ENCODE results near the gene FAM124A. TPM values are rescaled to one million over a fixed set of nuclear protein-coding genes. Genes with fewer than 3 reads are reported as not detected.
A peak's percentile ranks its signal among the peaks of the same experiment; 100 is the strongest.
"Not testable (repeated sequence)": the region's sequence is repeated elsewhere in the genome, so short reads cannot be mapped to it uniquely, and the experiment has no call there.

Gene FAM124A
- total RNA-seq, 1 donor from 2014 or later: 1.5 TPM

GRCh38 chr13:51282322-51282721, 60.1 kb downstream of the FAM124A start:
- Mint-ChIP-seq H3K4me1 (ENCODE audit: low read depth) (peaks cover 3% of the 10 kb centered on the region), H3K27ac (no peak overlapping the region), H3K27me3 (peaks cover 2% of the 10 kb centered on the region), H3K4me3 (ENCODE audit: low read depth) (no peak overlapping the region), H3K9me3 (ENCODE audit: low read depth) (no peaks in the 10 kb centered on the region), H3K36me3 (ENCODE audit: insufficient read depth) (no peaks in the 10 kb centered on the region)
- TF ChIP-seq CTCF (IDR thresholded peaks at IDR 0.05; ENCODE audit: unreplicated experiment): no peak
- no peak for DNase-seq (ENCODE audit: low spot score, unreplicated experiment)

GRCh38 chr13:51282923-51283322, 60.7 kb downstream of the FAM124A start:
- not testable (repeated sequence) for H3K36me3 Mint-ChIP-seq (ENCODE audit: insufficient read depth); H3K27ac Mint-ChIP-seq; H3K4me1 Mint-ChIP-seq (ENCODE audit: low read depth); H3K9me3 Mint-ChIP-seq (ENCODE audit: low read depth); H3K4me3 Mint-ChIP-seq (ENCODE audit: low read depth); H3K27me3 Mint-ChIP-seq; DNase-seq (ENCODE audit: low spot score, unreplicated experiment)

GRCh38 chr13:51283371-51283770, 61.2 kb downstream of the FAM124A start:
- H3K9me3 Mint-ChIP-seq (ENCODE audit: low read depth): no peaks in the 10 kb centered on the region
- TF ChIP-seq CTCF (IDR thresholded peaks at IDR 0.05; ENCODE audit: unreplicated experiment): no peak
- no peak overlapping the region for H3K4me3 Mint-ChIP-seq (ENCODE audit: low read depth)
- no peak overlapping the region for H3K27ac Mint-ChIP-seq
- peaks cover 3% of the 10 kb centered on the region for H3K4me1 Mint-ChIP-seq (ENCODE audit: low read depth)
- H3K27me3 Mint-ChIP-seq: peaks cover 2% of the 10 kb centered on the region
- no peaks in the 10 kb centered on the region for H3K36me3 Mint-ChIP-seq (ENCODE audit: insufficient read depth)
- DNase-seq (ENCODE audit: low spot score, unreplicated experiment): no peak

- Mint-ChIP-seq H3K27ac (no peak overlapping the region), H3K36me3 (ENCODE audit: insufficient read depth) (no peaks in the 10 kb centered on the region)
- TF ChIP-seq CTCF (IDR thresholded peaks at IDR 0.05; ENCODE audit: unreplicated experiment): no peak
Measured at GRCh38 chr13:51284339-51284738, 62.1 kb downstream of the FAM124A start.

GRCh38 chr13:51286135-51287002, 64.2 kb downstream of the FAM124A start:
- peaks cover 8% of the 10 kb centered on the region for H3K27me3 Mint-ChIP-seq
- no peaks in the 10 kb centered on the region for H3K36me3 Mint-ChIP-seq (ENCODE audit: insufficient read depth)
- H3K9me3 Mint-ChIP-seq (ENCODE audit: low read depth): no peaks in the 10 kb centered on the region
- peak; percentile 92 for TF ChIP-seq CTCF (IDR thresholded peaks at IDR 0.05; ENCODE audit: unreplicated experiment)
- no peak overlapping the region for H3K27ac Mint-ChIP-seq
- peaks cover 5% of the 10 kb centered on the region for H3K4me1 Mint-ChIP-seq (ENCODE audit: low read depth)
- no peak overlapping the region for H3K4me3 Mint-ChIP-seq (ENCODE audit: low read depth)
- peak; percentile 77 for DNase-seq (ENCODE audit: low spot score, unreplicated experiment)

More at GRCh38 chr13:51284339-51284738, 62.1 kb downstream of the FAM124A start:
- H3K9me3 Mint-ChIP-seq (ENCODE audit: low read depth): no peaks in the 10 kb centered on the region
- peaks cover 3% of the 10 kb centered on the region for H3K4me1 Mint-ChIP-seq (ENCODE audit: low read depth)
- no peak overlapping the region for H3K4me3 Mint-ChIP-seq (ENCODE audit: low read depth)
- peaks cover 5% of the 10 kb centered on the region for H3K27me3 Mint-ChIP-seq
- DNase-seq (ENCODE audit: low spot score, unreplicated experiment): no peak

GRCh38 chr13:51287758-51288157, 65.6 kb downstream of the FAM124A start:
- Mint-ChIP-seq H3K36me3 (ENCODE audit: insufficient read depth) (no peaks in the 10 kb centered on the region), H3K4me1 (ENCODE audit: low read depth) (peaks cover 10% of the 10 kb centered on the region), H3K9me3 (ENCODE audit: low read depth) (no peaks in the 10 kb centered on the region), H3K27ac (no peak overlapping the region), H3K4me3 (ENCODE audit: low read depth) (no peak overlapping the region), H3K27me3 (peaks cover 9% of the 10 kb centered on the region)
- DNase-seq (ENCODE audit: low spot score, unreplicated experiment): no peak
- no peak for TF ChIP-seq CTCF (IDR thresholded peaks at IDR 0.05; ENCODE audit: unreplicated experiment)

- H3K27ac Mint-ChIP-seq; H3K36me3 Mint-ChIP-seq (ENCODE audit: insufficient read depth); DNase-seq (ENCODE audit: low spot score, unreplicated experiment): not testable (repeated sequence)
Measured at GRCh38 chr13:51288254-51288653, 66.1 kb downstream of the FAM124A start.

More at GRCh38 chr13:51288254-51288653, 66.1 kb downstream of the FAM124A start:
- Mint-ChIP-seq H3K4me1 (ENCODE audit: low read depth) (peaks cover 11% of the 10 kb centered on the region), H3K27me3 (peaks cover 10% of the 10 kb centered on the region)
- not testable (repeated sequence) for H3K9me3 Mint-ChIP-seq (ENCODE audit: low read depth); H3K4me3 Mint-ChIP-seq (ENCODE audit: low read depth)

All from progenitor cell of endocrine pancreas (in vitro differentiated cells).